Measurements from ENCODE around the gene DYSF.

GRCh38 chr2:71669628-71670429 is 216.5 kb downstream of the DYSF start:
- TF ChIP-seq EP300 (IDR thresholded peaks at IDR 0.05) = no peak
- TF ChIP-seq POLR2A (IDR thresholded peaks at IDR 0.05) = no peak
- TF ChIP-seq, protein P1, sequence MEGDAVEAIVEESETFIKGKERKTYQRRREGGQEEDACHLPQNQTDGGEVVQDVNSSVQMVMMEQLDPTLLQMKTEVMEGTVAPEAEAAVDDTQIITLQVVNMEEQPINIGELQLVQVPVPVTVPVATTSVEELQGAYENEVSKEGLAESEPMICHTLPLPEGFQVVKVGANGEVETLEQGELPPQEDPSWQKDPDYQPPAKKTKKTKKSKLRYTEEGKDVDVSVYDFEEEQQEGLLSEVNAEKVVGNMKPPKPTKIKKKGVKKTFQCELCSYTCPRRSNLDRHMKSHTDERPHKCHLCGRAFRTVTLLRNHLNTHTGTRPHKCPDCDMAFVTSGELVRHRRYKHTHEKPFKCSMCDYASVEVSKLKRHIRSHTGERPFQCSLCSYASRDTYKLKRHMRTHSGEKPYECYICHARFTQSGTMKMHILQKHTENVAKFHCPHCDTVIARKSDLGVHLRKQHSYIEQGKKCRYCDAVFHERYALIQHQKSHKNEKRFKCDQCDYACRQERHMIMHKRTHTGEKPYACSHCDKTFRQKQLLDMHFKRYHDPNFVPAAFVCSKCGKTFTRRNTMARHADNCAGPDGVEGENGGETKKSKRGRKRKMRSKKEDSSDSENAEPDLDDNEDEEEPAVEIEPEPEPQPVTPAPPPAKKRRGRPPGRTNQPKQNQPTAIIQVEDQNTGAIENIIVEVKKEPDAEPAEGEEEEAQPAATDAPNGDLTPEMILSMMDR (IDR thresholded peaks at IDR 0.05) = no peak
